ENCODE measurements around the gene SLCO1A2. TPM values are rescaled to one million over a fixed set of nuclear protein-coding genes. Genes with fewer than 3 reads are reported as not detected.

SLCO1A2 gene
- total and polyA plus RNA-seq, 2 donors (not counting 3 experiments of a cell fraction or from before 2014, with no cell fraction given) = not detected

- Histone ChIP-seq H3K27me3 (ENCODE audit: control insufficient read depth in 2 of 2, insufficient read depth in 2 of 2, low read length in 2 of 2) (no peaks in the 10 kb centered on the region), H2AFZ (ENCODE audit: low read depth, low read length) (no peak overlapping the region), H3K79me2 (ENCODE audit: control insufficient read depth, insufficient read depth, low read length) (no peaks in the 10 kb centered on the region), H3K9ac (replicated peaks; ENCODE audit: extremely low read depth, insufficient read depth, low read length) (no peak overlapping the region), H3K4me1 (ENCODE audit: control insufficient read depth, extremely low read depth, insufficient read depth, low read length) (no peaks in the 10 kb centered on the region), H3K9me1 (replicated peaks; ENCODE audit: control insufficient read depth, extremely low read depth, insufficient read depth, low read length) (no peaks in the 10 kb centered on the region), H3K27ac (ENCODE audit: insufficient read depth, low read depth, low read length) (no peak overlapping the region), H3K4me3 (replicated peaks in 1 of 3; ENCODE audit: insufficient read depth in 1 of 3, low read depth in 1 of 3, low read length in 3 of 3) (no peak overlapping the region), H3K36me3 (ENCODE audit: control insufficient read depth in 2 of 2, extremely low read depth in 1 of 2, insufficient read depth in 2 of 2, low read length in 2 of 2) (no peaks in the 10 kb centered on the region), H3K4me2 (ENCODE audit: insufficient read depth, low read length) (no peak overlapping the region), H3K9me3 (replicated peaks; ENCODE audit: control insufficient read depth, insufficient read depth, low read length) (no peaks in the 10 kb centered on the region), H4K20me1 (replicated peaks; ENCODE audit: control insufficient read depth, extremely low read depth, insufficient read depth, low read length) (no peaks in the 10 kb centered on the region)
- POLR2A ChIA-PET = no interaction called here
- FAIRE-seq (no peak), DNase-seq (ENCODE audit: low read depth, low spot score) (no peak)
- dilution Hi-C loops (cut with MboI; ENCODE audit: extremely low pct_ligation_motif_present, low sequenced_read_pairs) (no loop called here), intact Hi-C loops (cut with micrococcal nuclease) (no loop called here)
- CTCF ChIA-PET = interaction anchor here (0.7 to 3.1 kb wide), 4 partner anchors 10 to 43 kb away, joined by 3 to 10 read pairs (median 4); no protein-coding TSS in a partner anchor
- TF ChIP-seq MYC (IDR thresholded peaks at IDR 0.05; ENCODE audit: low read depth, low read length) (no peak), POLR2A (IDR thresholded peaks at IDR 0.05; ENCODE audit: low read depth, low read length) (no peak), GATA2 (IDR thresholded peaks at IDR 0.05; ENCODE audit: insufficient read depth, insufficient read length, low read depth, low read length) (no peak), JUN (IDR thresholded peaks at IDR 0.05; ENCODE audit: borderline replicate concordance, insufficient read depth, insufficient read length, low read depth) (no peak), EZH2 (IDR thresholded peaks at IDR 0.05; ENCODE audit: borderline replicate concordance, low read depth, low read length, severe bottlenecking) (no peak), FOS (IDR thresholded peaks at IDR 0.05; ENCODE audit: borderline replicate concordance, insufficient read depth, low read length) (no peak), CTCF (IDR thresholded peaks at IDR 0.05; ENCODE audit: extremely low read depth in 1 of 2, insufficient read depth in 1 of 2, low read depth in 1 of 2, low read length in 2 of 2) (no peak), POLR2AphosphoS5 (IDR thresholded peaks at IDR 0.05; ENCODE audit: insufficient read depth, low read depth, low read length) (no peak), MAX (IDR thresholded peaks at IDR 0.05; ENCODE audit: insufficient read depth, insufficient read length) (no peak)
- BruUV-seq (replicated peaks) = no TSS peak
Observed at GRCh38 chr12:21292111-21292510, 42.6 kb downstream of the SLCO1A2 start.

All from endothelial cell of umbilical vein (primary cell).